C4-2B (cell line): ENCODE results near the gene DAB2.

Experiments used
- CTCF ChIP-seq: fragments of 450-650 bp; conservative IDR thresholded peaks from 2 replicates; pipeline ENCODE4 v1.5.1; 2017; ENCODE audit warnings: mild to moderate bottlenecking
- ZFX ChIP-seq: fragments of 450-650 bp; IDR thresholded peaks from 2 replicates; pipeline ENCODE4 v1.6.1; 2017

DNA sequence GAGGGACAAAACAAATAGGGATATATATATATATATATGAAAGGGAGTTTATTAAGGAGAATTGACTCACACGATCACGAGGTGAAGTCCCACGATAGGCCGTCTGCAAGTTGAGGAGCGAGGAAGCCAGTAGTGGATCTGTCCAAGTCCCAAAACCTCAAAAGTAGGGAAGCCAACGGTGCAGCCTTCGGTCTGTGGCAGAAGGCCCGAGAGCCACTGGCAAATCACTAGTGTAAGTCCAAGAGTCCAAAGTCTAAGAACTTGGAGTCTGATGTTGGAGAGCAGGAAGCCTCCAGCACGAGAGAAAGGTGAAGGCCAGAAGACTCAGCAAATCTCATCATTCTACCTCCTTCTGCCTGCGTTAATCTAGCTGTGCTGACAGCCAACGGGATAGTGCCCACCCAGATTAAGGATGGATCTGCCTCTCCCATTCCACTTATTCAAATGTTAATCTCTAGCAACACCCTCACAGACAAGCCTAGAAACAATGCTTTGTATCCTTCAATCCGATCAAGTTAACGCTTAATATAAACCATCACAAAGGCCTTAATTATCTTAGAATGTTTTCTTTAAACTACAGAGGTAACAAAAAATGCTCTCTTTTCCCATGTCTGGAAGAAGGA lies 23.8 kb upstream of the DAB2 start:
- TF ChIP-seq CTCF (no peak), ZFX (no peak)
